Measurements from ENCODE around the gene RSAD2.

- TF ChIP-seq EZH2 (IDR thresholded peaks at IDR 0.05; ENCODE audit: borderline replicate concordance, insufficient read depth, low read depth, low read length, poor library complexity, severe bottlenecking): no peak
- no peak for TF ChIP-seq CTCF (IDR thresholded peaks at IDR 0.05)
Observed at GRCh38 chr2:6883448-6884122, 6.0 kb downstream of the RSAD2 start.
